Endothelial cell of umbilical vein (primary cell): ENCODE data around the gene BANF2. TPM values are rescaled to one million over a fixed set of nuclear protein-coding genes. Genes with fewer than 3 reads are reported as not detected.

ENCODE experiments used
- BruUV-seq: library from RNA; stranded (reverse); fragments of 400-500 nt; replicated peaks from 2 replicates; lab custom pipeline; 2021; lab: Mats Ljungman, UMichigan
- CTCF ChIA-PET: fragments of 300-600, 350-600 bp; sonication (Branson Sonifier 250); formaldehyde crosslinking; loops from one replicate; lab custom pipeline; 2021; ENCODE audit warnings: antibody characterized with exemption, inconsistent platforms; lab: Charles Lee
- POLR2A ChIA-PET: fragments of 300-600, 350-600 bp; sonication (Branson Sonifier 250); formaldehyde crosslinking; loops from one replicate; lab custom pipeline; 2021; ENCODE audit warnings: antibody characterized with exemption, inconsistent platforms; lab: Charles Lee
- DNase-seq: peaks from one replicate; pipeline ENCODE4 v3.0.0-alpha.2; 2011; ENCODE audit warnings: low read depth, low spot score
- FAIRE-seq: peaks from 2 replicates; lab custom pipeline; 2011; peaks lifted over from hg19 to GRCh38; lab: Jason Lieb, UNC
- H2AFZ ChIP-seq: 2 replicates; pipeline ENCODE4 v1.6.0; 2012; ENCODE audit warnings: low read depth, low read length, control low read depth, inconsistent platforms
- H3K27ac ChIP-seq: 2 replicates; pipeline ENCODE4 v1.5.1; 2011; ENCODE audit warnings: low read depth, mild to moderate bottlenecking, control low read depth, low read length, moderate library complexity; ENCODE audit not compliant: insufficient read depth
- H3K27me3 ChIP-seq, 2 experiments: 2 replicates each; pipeline versions ENCODE4 v1.6.0 to v1.6.1; 2011; ENCODE audit warnings: low read length in 2 of 2, mixed read lengths in 1 of 2; ENCODE audit not compliant: control insufficient read depth in 2 of 2, insufficient read depth in 2 of 2
- H3K36me3 ChIP-seq, 2 experiments: 2 replicates in 1 of 2; 3 replicates in 1 of 2; pipeline ENCODE4 v1.5.1; 2011; ENCODE audit warnings: low read length in 2 of 2, mild to moderate bottlenecking in 1 of 2, moderate library complexity in 1 of 2; ENCODE audit not compliant: control insufficient read depth in 2 of 2, insufficient read depth in 2 of 2; ENCODE audit errors: extremely low read depth in 1 of 2
- H3K4me1 ChIP-seq: 3 replicates; pipeline ENCODE4 v1.5.1; 2011; ENCODE audit warnings: mild to moderate bottlenecking, low read length; ENCODE audit not compliant: control insufficient read depth, insufficient read depth; ENCODE audit errors: extremely low read depth
- H3K4me2 ChIP-seq: 2 replicates; pipeline ENCODE4 v1.6.1; 2011; ENCODE audit warnings: low read length, control low read depth, mixed read lengths; ENCODE audit not compliant: insufficient read depth
- H3K4me3 ChIP-seq, 3 experiments: fragments of 200-600 bp in 1 of 3; sonication (generic), shearing (Covaris generic) in 1 of 3; replicated peaks in 1 of 3; 2 replicates each; pipeline ENCODE4 v1.5.1; 2011 to 2016; ENCODE audit warnings: control low read depth in 3 of 3, low read length in 3 of 3, mild to moderate bottlenecking in 2 of 3, inconsistent platforms in 1 of 3, low read depth in 1 of 3, moderate library complexity in 1 of 3; ENCODE audit not compliant: insufficient read depth in 1 of 3
- H3K79me2 ChIP-seq: 2 replicates; pipeline ENCODE4 v1.6.0; 2012; ENCODE audit warnings: low read length, inconsistent platforms; ENCODE audit not compliant: control insufficient read depth, insufficient read depth
- H3K9ac ChIP-seq: replicated peaks from 2 replicates; pipeline ENCODE3; 2011; ENCODE audit warnings: low read length, control low read depth; ENCODE audit not compliant: insufficient read depth; ENCODE audit errors: extremely low read depth
- H3K9me1 ChIP-seq: replicated peaks from 3 replicates; pipeline ENCODE4 v1.6.0; 2011; ENCODE audit warnings: mild to moderate bottlenecking, low read length; ENCODE audit not compliant: control insufficient read depth, insufficient read depth; ENCODE audit errors: extremely low read depth
- H3K9me3 ChIP-seq: replicated peaks from 2 replicates; pipeline ENCODE4 v1.5.1; 2012; ENCODE audit warnings: low read length, inconsistent platforms; ENCODE audit not compliant: control insufficient read depth, insufficient read depth
- H4K20me1 ChIP-seq: replicated peaks from 2 replicates; pipeline ENCODE3; 2011; ENCODE audit warnings: mild to moderate bottlenecking, low read length; ENCODE audit not compliant: control insufficient read depth, insufficient read depth; ENCODE audit errors: extremely low read depth
- EZH2 ChIP-seq: IDR thresholded peaks from 2 replicates; pipeline ENCODE4 v1.6.1; 2012; ENCODE audit warnings: borderline replicate concordance, low read depth, mild to moderate bottlenecking, moderate library complexity, low read length, inconsistent platforms; ENCODE audit not compliant: severe bottlenecking
- FOS ChIP-seq: IDR thresholded peaks from 2 replicates; pipeline ENCODE4 v1.6.1; 2011; ENCODE audit warnings: mild to moderate bottlenecking, low read length, moderate library complexity, borderline replicate concordance; ENCODE audit not compliant: insufficient read depth
- GATA2 ChIP-seq: IDR thresholded peaks from 2 replicates; pipeline ENCODE4 v1.7.0; 2011; ENCODE audit warnings: low read depth, mild to moderate bottlenecking, moderate library complexity, mixed read lengths, low read length; ENCODE audit not compliant: insufficient read length, insufficient read depth
- JUN ChIP-seq: IDR thresholded peaks from 2 replicates; pipeline ENCODE4 v1.6.1; 2011; ENCODE audit warnings: borderline replicate concordance, low read depth; ENCODE audit not compliant: insufficient read length, insufficient read depth
- MYC ChIP-seq: IDR thresholded peaks from one replicate; pipeline ENCODE4 v1.6.1; 2011; ENCODE audit warnings: mild to moderate bottlenecking, low read depth, low read length
- POLR2A ChIP-seq: IDR thresholded peaks from 2 replicates; pipeline ENCODE4 v1.6.1; 2012; ENCODE audit warnings: low read depth, mild to moderate bottlenecking, control low read depth, low read length
- POLR2AphosphoS5 ChIP-seq: IDR thresholded peaks from 2 replicates; pipeline ENCODE4 v1.6.1; 2012; ENCODE audit warnings: low read depth, mild to moderate bottlenecking, control low read depth, low read length, moderate library complexity; ENCODE audit not compliant: insufficient read depth
- dilution Hi-C: fragments of 300-500 bp; cut with MboI; formaldehyde crosslinking; loops from one replicate; pipeline ENCODE4 v1.15.0; 2019; ENCODE audit warnings: low sequenced_read_pairs; ENCODE audit not compliant: extremely low pct_ligation_motif_present
- intact Hi-C: fragments of 100-400 bp; cut with micrococcal nuclease; formaldehyde crosslinking; loops from one replicate; pipeline ENCODE4 v1.10.0; 2022
- polyA plus RNA-seq, 4 experiments: library from polyadenylated mRNA; depleted of rRNA in 3 of 4; stranded (reverse) in 3 of 4; unstranded in 1 of 4; fragments of >200 nt; gene quantifications; 2 replicates each; pipeline versions ENCODE4 v1.2.1 to v1.2.3, GENCODE V29; 2011 to 2012; ENCODE audit warnings: missing spikeins in 1 of 4
- total RNA-seq: library from RNA; stranded (reverse); gene quantifications from 2 replicates; pipeline ENCODE4 v1.2.3, GENCODE V29; 2021
- TF ChIP-seq, protein P1 (sequence below): IDR thresholded peaks from 2 replicates; pipeline ENCODE4 v1.6.1; 2011; ENCODE audit not compliant: insufficient read depth, insufficient read length
- TF ChIP-seq, protein P2 (sequence below), 2 donors: IDR thresholded peaks; 1 replicate in 1 of 2; 2 replicates in 1 of 2; pipeline ENCODE4 v1.5.1; 2011; ENCODE audit warnings: low read length in 2 of 2, mild to moderate bottlenecking in 2 of 2, moderate library complexity in 2 of 2, control low read depth in 1 of 2, inconsistent platforms in 1 of 2, low read depth in 1 of 2; ENCODE audit not compliant: insufficient read depth in 1 of 2; ENCODE audit errors: extremely low read depth in 1 of 2

The BANF2 gene
- total and polyA plus RNA-seq, 2 donors (not counting 3 experiments of a cell fraction or from before 2014, with no cell fraction given), result not detected

DNA sequence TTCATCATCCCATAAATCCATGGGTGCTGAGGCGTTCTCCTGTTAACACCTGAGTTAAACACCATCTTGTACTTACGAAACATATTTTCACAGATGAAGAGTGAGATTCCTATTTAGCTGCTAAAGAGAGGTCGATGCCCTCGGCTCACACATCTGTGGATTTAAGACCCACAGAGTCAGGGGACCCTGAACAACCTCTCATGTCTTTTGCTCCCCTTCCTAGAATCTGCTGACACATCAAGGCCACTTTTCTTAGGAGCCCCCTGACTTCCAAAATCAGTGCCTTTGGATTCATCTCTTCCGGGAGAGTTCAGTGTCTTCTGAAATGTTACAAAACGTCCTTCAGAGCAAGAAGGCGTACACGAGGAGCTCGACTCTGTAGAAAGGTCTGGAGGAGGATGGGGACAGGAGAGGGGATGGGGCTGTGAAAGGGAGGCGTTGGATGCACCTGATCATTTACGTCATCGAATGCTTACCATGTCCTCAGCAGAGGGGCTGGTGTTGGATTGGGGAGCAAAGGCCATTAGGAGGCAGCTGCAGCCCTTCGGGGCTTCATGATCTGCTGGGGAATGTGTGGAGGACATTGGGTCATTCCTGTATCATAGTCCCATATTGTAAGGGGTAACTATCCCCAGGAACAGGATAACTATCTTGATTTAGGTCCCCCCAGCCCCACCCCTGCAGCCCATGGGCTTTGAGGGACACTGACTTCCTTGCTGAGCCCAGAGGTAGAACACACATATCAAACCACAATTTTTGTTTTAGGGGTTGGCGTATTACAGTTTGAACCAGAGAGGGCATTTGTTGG lies 22.9 kb downstream of the BANF2 start:
- no peak overlapping the region for H3K27ac ChIP-seq
- H3K4me2 ChIP-seq, result no peak overlapping the region
- TF ChIP-seq POLR2AphosphoS5 (no peak), POLR2A (no peak), EZH2 (no peak), GATA2 (no peak), JUN (no peak), FOS (no peak), MYC (no peak)
- TF ChIP-seq, protein P1, sequence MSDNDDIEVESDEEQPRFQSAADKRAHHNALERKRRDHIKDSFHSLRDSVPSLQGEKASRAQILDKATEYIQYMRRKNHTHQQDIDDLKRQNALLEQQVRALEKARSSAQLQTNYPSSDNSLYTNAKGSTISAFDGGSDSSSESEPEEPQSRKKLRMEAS, result no peak
- TF ChIP-seq, protein P2, sequence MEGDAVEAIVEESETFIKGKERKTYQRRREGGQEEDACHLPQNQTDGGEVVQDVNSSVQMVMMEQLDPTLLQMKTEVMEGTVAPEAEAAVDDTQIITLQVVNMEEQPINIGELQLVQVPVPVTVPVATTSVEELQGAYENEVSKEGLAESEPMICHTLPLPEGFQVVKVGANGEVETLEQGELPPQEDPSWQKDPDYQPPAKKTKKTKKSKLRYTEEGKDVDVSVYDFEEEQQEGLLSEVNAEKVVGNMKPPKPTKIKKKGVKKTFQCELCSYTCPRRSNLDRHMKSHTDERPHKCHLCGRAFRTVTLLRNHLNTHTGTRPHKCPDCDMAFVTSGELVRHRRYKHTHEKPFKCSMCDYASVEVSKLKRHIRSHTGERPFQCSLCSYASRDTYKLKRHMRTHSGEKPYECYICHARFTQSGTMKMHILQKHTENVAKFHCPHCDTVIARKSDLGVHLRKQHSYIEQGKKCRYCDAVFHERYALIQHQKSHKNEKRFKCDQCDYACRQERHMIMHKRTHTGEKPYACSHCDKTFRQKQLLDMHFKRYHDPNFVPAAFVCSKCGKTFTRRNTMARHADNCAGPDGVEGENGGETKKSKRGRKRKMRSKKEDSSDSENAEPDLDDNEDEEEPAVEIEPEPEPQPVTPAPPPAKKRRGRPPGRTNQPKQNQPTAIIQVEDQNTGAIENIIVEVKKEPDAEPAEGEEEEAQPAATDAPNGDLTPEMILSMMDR (IDR thresholded peaks at IDR 0.05; ENCODE audit: extremely low read depth in 1 of 2, insufficient read depth in 1 of 2, low read depth in 1 of 2, low read length in 2 of 2), result no peak
- ChIA-PET CTCF (interaction anchor here (0.8 to 1.6 kb wide), 4 partner anchors 10 to 216 kb away, joined by 3 to 5 read pairs (median 4); partner anchors contain the start of gene RRBP1), POLR2A (no interaction called here)
- H2AFZ ChIP-seq, result no peak overlapping the region
- no peak overlapping the region for H3K9ac ChIP-seq
- H3K4me1 ChIP-seq, result no peaks in the 10 kb centered on the region
- intact Hi-C loops (no loop called here), dilution Hi-C loops (no loop called here)
- H3K27me3 ChIP-seq, result peaks cover 1 to 4% of the 10 kb centered on the region in 2 experiments
- FAIRE-seq (no peak), DNase-seq (no peak)
- no peak overlapping the region for H3K4me3 ChIP-seq
- H3K36me3 ChIP-seq, result no peaks in the 10 kb centered on the region
- no peaks in the 10 kb centered on the region for H3K9me3 ChIP-seq
- H4K20me1 ChIP-seq, result no peaks in the 10 kb centered on the region
- H3K79me2 ChIP-seq, result no peaks in the 10 kb centered on the region
- BruUV-seq, result no TSS peak
- no peaks in the 10 kb centered on the region for H3K9me1 ChIP-seq
